Lung (tissue), 12 donors: ENCODE results near the gene EPC1. TPM values are rescaled to one million over a fixed set of nuclear protein-coding genes. Genes with fewer than 3 reads are reported as not detected.

ENCODE experiments used
- ATAC-seq: fragments of 200-7000 bp; cut with Tn5 transposase; one replicate; pipeline ENCODE4 v1.9.1; 2020; ENCODE audit warnings: moderate number of reproducible peaks; ENCODE audit not compliant: insufficient read depth, low FRiP score
- DNase-seq, 3 donors: peaks; one replicate each; pipeline ENCODE4 v3.0.0-alpha.2; 2013 to 2017
- H3K27ac ChIP-seq, 2 donors: one replicate each; pipeline ENCODE4 v1.5.1; 2013; ENCODE audit warnings: mild to moderate bottlenecking in 2 of 2, moderate library complexity in 2 of 2, control low read depth in 1 of 2, inconsistent platforms in 1 of 2, low read depth in 1 of 2, low read length in 1 of 2
- H3K27me3 ChIP-seq, 3 donors: one replicate each; pipeline ENCODE4 v1.5.1; 2013; ENCODE audit warnings: low read length in 2 of 3; ENCODE audit not compliant: control insufficient read depth in 3 of 3, insufficient read depth in 3 of 3
- H3K36me3 ChIP-seq, 4 donors: one replicate each; pipeline ENCODE4 v1.5.1; 2013; ENCODE audit warnings: low read length in 4 of 4, mild to moderate bottlenecking in 1 of 4, moderate library complexity in 1 of 4; ENCODE audit not compliant: control insufficient read depth in 4 of 4, insufficient read depth in 4 of 4
- H3K4me1 ChIP-seq, 5 donors: one replicate each; pipeline ENCODE4 v1.5.1; 2013; ENCODE audit warnings: low read length in 5 of 5, mild to moderate bottlenecking in 2 of 5, moderate library complexity in 1 of 5; ENCODE audit not compliant: control insufficient read depth in 5 of 5, insufficient read depth in 5 of 5
- H3K4me3 ChIP-seq: one replicate; pipeline ENCODE4 v1.5.1; 2013; ENCODE audit warnings: mild to moderate bottlenecking, control low read depth, moderate library complexity
- H3K9ac ChIP-seq, 2 donors: one replicate each; pipeline ENCODE4 v1.5.1; 2013; ENCODE audit warnings: low read length in 2 of 2, control low read depth in 1 of 2; ENCODE audit not compliant: insufficient read depth in 1 of 2
- H3K9me3 ChIP-seq, 4 donors: one replicate each; pipeline ENCODE4 v1.5.1; 2013; ENCODE audit warnings: low read length in 3 of 4, mild to moderate bottlenecking in 1 of 4, moderate library complexity in 1 of 4; ENCODE audit not compliant: control insufficient read depth in 4 of 4, insufficient read depth in 3 of 4
- CTCF ChIP-seq: IDR thresholded peaks from 2 replicates; pipeline ENCODE4 v1.5.1; 2012; ENCODE audit warnings: mild to moderate bottlenecking; ENCODE audit errors: control extremely low read depth, extremely low read depth
- WGBS, 2 donors: extraction: QIAGEN DNeasy Blood & Tissue Kit; methylation state at CpG; one replicate each; pipeline ENCODE4 v1.1.7; 2013; 5-methylcytosine and 5-hydroxymethylcytosine counted together
- polyA plus RNA-seq, 2 donors: library from polyadenylated mRNA; stranded (reverse); fragments of 200-250 nt; gene quantifications; one replicate each; pipeline ENCODE4 v1.2.1, GENCODE V29; 2013
- total RNA-seq, 2 donors: library from RNA; depleted of rRNA in 1 of 2; stranded (reverse); fragments of >200 nt in 1 of 2; gene quantifications; one replicate each; pipeline ENCODE4 v1.2.1, GENCODE V29; 2014 to 2021
- donor health status: control.
- donor health status: control.
- donor health status: Bipolar disorder and iron deficiency.
- donor health status: healthy.
- donor health status: DM: yes; HTN: yes; CAD: no.

EPC1 gene
- total and polyA plus RNA-seq, 4 donors: 13.2 to 109 (median 26.0) TPM

- H3K36me3 ChIP-seq: peaks cover 0 to 3% (median 1%) of the 10 kb centered on the region in 4 donors
- TF ChIP-seq CTCF: no peak
- no peak overlapping the region for H3K4me3 ChIP-seq
- ATAC-seq: no peak
- no peak for DNase-seq
- no peaks in the 10 kb centered on the region for H3K27me3 ChIP-seq
- 96% methylated on average over 4 of the region's 4 CpGs for WGBS, 2 donors
- no peak overlapping the region for H3K27ac ChIP-seq
- peaks cover 0 to 24% (median 4%) of the 10 kb centered on the region in 5 donors for H3K4me1 ChIP-seq
- no peak overlapping the region for H3K9ac ChIP-seq
- H3K9me3 ChIP-seq: no peaks in the 10 kb centered on the region
Observed at GRCh38 chr10:32321016-32321631, 25.8 kb downstream of the EPC1 start.

GRCh38 chr10:32318476-32318896, 28.5 kb downstream of the EPC1 start:
- no peaks in the 10 kb centered on the region for H3K9me3 ChIP-seq
- H3K36me3 ChIP-seq: peaks cover 0 to 3% (median 1%) of the 10 kb centered on the region in 4 donors
- no peak for TF ChIP-seq CTCF
- no peak overlapping the region for H3K4me3 ChIP-seq
- ATAC-seq (no peak), DNase-seq (peak in 1 of 3 donors; percentile 11)
- H3K9ac ChIP-seq: no peak overlapping the region
- 30 to 50% methylated on average over 4 of the region's 4 CpGs for WGBS, 2 donors
- H3K4me1 ChIP-seq: peaks cover 0 to 36% (median 4%) of the 10 kb centered on the region in 5 donors
- H3K27me3 ChIP-seq: no peaks in the 10 kb centered on the region
- H3K27ac ChIP-seq: no peak overlapping the region

GRCh38 chr10:32317795-32318357, 29.1 kb downstream of the EPC1 start:
- DNase-seq: no peak
- H3K9ac ChIP-seq: no peak overlapping the region
- WGBS, 2 donors: 63 to 64% methylated on average over 6 of the region's 6 CpGs
- no peak overlapping the region for H3K4me3 ChIP-seq
- H3K9me3 ChIP-seq: no peaks in the 10 kb centered on the region
- H3K4me1 ChIP-seq: peaks cover 0 to 39% (median 4%) of the 10 kb centered on the region in 5 donors
- TF ChIP-seq CTCF: no peak
- peaks cover 0 to 3% (median 1%) of the 10 kb centered on the region in 4 donors for H3K36me3 ChIP-seq
- no peak for ATAC-seq
- no peaks in the 10 kb centered on the region for H3K27me3 ChIP-seq
- peak overlapping the region in 1 of 2 donors; percentile 21 for H3K27ac ChIP-seq
